ENCODE data around the gene CAPSL.

GRCh38 chr5:35898952-35899660, 39.3 kb downstream of the CAPSL start:
- TF ChIP-seq CTCF (conservative IDR thresholded peaks at IDR 0.05; ENCODE audit: low read depth, low read length): no peak
- TF ChIP-seq EZH2 (IDR thresholded peaks at IDR 0.05; ENCODE audit: borderline replicate concordance, low read depth, low read length, poor library complexity, severe bottlenecking): no peak

All from A673 (cell line).